ENCODE measurements around the gene HERC4.

HERC4 gene

GRCh38 chr10:68074775-68075549 lies at the start of gene HERC4:
TSS of gene HERC4 (minus strand) at chr10:68075283. CDS start at chr10:68073108, 2,175 bp downstream.
- peak; percentile 27 for DNase-seq

DNA sequence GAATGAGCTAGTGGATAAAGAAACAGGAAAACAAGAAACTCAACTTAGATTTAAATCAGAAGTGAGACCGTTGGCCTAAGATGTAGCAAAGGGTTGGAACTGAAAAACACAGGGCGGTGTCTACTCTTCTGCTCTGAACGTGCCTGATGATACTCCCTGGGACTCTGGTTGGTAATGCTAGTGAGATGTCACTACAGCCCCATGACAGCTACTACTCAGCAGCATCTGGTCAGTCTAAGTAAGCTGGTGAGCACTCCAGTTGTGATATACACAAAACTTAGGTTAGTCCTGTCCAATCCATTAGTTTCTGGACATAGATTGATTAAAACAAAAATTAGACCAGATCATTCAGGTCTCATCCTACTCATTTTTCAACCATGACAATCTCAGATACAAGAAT lies 49.6 kb upstream of the HERC4 start:
- DNase-seq, result no peak

DNA sequence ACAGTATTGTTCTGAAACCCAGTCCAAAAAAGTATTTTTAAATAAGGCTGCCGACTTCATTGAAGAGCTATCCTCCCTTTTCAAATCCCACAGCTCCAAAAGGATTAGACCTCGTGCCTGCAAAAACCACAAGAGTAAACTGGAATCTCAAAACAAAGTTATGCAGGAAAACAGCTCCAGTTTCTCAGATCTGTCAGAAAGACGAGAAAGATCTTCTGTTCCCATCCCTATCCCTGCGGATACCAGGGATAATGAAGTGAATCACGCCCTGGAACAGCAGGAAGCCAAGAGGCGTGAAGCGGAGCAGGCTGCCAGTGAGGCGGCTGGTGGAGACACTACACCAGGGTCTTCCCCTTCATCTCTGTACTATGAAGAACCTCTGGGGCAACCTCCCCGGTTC lies 46.8 kb upstream of the HERC4 start:
- no peak for DNase-seq

DNA sequence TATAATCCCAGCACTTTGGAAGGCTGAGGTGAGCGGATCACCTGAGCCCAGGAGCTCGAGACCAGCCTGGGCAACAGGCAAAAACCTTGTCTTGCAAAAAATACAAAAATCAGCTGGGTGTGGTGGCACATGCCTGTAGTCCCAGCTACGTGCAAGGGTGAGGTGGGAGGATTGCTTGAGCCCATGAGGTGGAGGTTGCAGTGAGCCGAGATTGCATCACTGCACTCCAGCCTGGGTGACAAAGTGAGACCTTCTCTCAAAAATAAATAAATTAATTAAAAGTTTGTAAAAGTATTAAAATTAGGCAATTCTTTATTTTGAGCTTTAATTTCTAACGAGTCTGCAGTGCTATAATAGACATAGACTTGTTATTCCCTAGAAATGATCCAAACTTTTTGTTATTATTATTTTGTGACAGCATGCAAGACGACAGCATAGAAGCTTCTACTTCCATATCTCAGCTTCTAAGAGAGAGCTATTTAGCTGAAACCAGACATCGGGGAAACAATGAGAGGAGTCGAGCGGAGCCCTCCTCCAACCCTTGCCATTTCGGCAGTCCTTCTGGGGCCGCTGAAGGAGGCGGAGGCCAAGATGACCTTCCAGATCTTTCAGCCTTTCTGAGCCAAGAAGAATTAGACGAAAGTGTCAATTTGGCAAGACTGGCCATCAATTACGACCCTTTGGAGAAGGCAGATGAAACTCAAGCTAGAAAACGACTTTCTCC lies 46.1 kb upstream of the HERC4 start:
- no peak for DNase-seq

DNA sequence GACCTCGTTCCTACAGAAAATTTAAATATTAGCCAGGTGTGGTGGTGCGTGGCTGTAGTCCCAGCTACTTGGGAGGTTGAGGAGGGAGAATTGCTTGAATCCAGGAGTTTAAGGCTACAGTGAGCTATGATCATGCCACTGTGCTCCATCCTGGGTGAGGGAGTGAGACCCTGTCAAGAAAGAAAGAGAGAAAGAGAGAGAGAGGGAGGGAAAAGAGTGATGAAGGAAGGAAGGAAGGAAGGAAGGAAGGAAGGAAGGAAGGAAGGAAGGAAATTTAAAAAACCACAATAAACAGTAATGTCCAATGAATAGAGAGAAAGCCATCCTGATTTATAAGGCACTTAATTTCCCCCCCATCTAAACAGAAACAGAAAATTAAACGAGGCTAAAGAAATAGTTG lies 43.6 kb upstream of the HERC4 start:
- DNase-seq, result no peak

DNA sequence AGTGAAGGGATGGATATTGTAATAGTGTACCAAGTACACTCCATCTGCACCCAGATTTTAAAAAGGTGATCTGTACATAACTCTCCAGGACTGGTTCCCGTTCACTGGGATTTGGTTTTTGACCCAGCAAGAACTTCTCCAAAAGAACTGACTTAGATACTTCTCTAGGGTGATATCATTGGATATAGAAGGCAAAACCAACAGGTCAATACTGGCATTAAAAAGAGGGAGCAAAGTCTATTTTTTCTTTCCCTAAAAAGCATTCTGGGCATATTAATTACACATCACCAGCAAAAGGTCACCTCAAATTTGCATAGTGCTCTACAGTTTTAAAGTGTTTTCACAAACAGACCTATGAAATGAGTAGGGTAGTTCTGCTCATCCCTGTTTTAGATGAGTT lies 37.8 kb upstream of the HERC4 start:
- DNase-seq, result no peak

DNA sequence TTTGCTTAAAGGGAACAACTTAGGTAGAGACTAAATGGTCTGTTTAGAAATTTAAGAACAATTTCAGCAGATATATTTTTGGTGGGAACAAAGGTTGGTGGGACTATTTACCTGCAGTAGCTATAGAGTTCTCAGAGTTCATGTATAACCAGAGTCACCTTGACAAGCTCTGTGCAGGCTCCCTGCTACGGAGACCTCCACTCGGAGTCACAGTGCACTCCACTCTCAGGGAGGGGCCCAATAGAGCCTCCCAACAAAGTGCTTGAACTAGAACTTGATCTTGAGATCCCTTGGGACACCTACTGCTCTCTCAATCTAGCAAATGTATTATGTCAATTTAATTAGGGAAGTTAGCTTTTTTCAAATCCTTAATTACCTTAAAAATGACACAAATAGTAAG lies 36.5 kb upstream of the HERC4 start:
- DNase-seq, result no peak

DNA sequence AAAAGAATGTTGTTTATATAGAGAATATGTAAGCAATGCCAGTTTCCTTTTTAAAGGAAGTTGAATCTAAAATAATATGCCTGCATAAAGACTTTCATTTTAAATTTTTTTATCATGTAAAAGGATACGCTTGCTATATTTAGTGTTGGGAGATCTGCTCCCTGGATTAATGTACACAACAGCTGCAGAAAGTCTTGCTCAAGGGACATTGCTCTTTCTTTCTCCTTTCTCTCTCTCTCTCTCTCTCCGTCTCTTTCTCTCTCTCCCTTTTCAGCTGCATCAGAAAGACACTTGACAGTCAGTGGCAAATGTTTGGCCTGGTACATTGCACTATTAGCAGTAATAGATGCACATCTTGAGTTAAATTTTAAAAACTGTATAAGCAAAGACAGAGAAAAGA lies 34.9 kb upstream of the HERC4 start:
- no peak for DNase-seq

- DNase-seq, result no peak
Observed at GRCh38 chr10:68109331-68109730, 34.2 kb upstream of the HERC4 start, which contains the start of gene MYPN. TSS of gene MYPN (plus strand) at chr10:68109488. CDS start at chr10:68121439, 11,951 bp downstream.

GRCh38 chr10:68108653-68109052 lies 33.6 kb upstream of the HERC4 start:
- DNase-seq, result no peak

- DNase-seq, result no peak
Observed at GRCh38 chr10:68108051-68108450, 33.0 kb upstream of the HERC4 start.

- DNase-seq, result no peak
Observed at GRCh38 chr10:68107651-68108050, 32.6 kb upstream of the HERC4 start.

DNA sequence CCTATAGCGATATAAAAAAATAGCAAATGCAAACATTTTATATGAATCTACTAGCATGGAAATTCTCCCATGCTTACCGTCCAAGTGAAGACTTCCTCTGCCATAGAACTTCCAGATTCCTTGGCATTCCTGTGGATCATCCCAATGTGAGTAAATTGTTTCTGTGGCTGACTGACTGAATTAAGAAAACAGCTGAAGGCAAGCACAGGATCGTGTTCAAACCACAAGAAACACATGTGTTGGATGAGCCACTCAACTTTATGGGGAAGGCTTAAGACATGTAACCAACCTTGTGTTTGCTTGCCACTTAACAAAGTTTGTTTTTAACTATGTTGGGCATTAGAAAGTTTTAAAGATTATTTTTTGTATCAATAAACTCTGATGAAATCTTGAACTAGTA lies 31.6 kb upstream of the HERC4 start:
- DNase-seq, result no peak

DNA sequence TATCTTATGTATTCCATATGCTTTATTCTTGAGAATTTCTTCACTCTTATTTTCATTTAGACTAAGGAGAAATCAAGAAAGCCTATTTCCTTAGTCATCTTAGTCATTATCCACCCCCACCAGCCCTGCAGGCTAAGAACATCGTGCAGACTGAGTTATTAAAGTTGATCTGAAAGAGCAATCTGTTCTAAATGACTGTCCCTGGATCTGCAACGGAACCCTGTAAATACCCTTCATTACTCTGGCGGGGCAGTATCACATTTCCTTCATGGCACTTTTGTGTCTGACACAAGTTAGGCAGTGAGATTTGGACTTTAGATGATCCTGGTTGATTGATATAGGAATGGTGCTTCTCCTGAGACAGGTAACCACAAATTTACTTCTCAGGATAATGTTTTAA lies 30.7 kb upstream of the HERC4 start:
- no peak for DNase-seq

- DNase-seq, result no peak
Observed at GRCh38 chr10:68103901-68104300, 28.8 kb upstream of the HERC4 start.

DNA sequence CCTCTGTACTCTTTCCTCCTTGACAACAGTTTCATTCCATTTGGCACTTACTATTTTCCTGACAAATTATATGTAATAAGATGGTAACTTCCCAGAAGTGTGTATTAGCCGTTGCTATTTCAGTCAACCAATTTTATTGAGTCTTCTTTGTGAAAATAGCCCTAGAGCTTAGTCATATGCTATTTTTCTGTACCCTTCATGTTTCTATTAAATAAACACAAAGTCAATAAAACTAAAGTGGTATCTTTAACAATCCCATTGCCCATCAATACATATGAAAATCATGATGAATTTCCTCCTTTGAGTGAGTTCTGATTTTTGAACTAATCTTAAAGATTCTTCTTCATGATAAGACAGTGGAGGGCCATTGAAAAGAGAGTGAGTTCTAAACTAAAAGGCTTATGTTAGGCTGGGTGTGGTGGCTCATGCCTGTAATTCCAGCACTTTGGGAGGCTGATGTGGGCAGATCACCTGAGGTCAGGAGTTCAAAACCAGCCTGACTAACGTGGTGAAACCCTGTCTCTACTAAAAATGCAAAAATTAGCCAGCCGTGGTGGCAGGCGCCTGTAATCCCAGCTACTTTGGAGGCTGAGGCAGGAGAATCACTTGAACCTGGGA lies 28.3 kb upstream of the HERC4 start:
- DNase-seq, result no peak

- DNase-seq, result no peak
Observed at GRCh38 chr10:68101066-68101465, 26.0 kb upstream of the HERC4 start.

- no peak for DNase-seq
Observed at GRCh38 chr10:68099736-68100135, 24.7 kb upstream of the HERC4 start.

DNA sequence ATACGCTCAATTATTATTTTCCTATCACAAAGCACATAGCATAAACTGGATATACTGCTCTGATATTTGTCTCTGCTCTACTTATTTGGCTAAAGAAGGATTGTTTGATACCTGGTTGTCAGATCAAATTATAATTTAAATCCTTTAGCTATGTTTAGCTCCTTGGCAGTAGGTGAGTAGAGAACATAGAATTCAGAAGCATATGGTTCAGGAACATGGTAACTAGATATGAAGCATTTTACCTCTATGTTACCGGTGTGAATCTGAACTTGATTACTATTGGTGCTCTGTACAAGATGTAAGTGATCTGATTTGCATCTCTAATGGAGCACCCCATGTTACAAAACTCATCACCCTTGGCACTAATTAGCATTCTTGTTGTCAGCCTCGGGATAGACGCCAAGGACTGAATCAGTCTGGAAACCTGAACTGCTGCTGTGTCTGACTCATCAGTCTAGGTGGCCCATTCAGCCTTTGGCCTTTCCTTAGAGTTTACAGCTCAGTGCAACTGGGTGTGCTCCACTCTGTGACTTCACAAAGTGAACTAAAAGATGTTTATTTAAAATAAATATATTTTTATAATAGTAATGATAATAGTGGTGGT lies 21.9 kb upstream of the HERC4 start:
- no peak for DNase-seq

DNA sequence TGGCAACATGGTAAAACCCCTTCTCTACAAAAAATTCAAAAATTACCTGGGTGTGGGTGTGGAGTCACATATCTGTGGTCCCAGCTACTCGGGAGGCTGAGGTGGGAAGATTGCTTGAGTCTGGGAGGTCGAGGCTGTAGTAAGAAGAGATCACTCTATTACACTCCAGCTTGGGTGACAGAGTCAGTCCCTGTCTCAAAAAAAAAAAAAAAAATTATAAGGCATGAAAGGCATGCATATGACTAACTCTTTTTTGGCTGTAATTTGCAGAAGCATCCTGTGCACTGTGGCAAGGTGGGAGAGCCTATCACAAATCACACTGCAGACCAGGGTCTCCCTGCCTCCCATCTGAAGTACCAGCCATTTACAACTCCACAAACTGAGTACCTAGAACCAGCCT lies 20.1 kb upstream of the HERC4 start:
- DNase-seq, result no peak

DNA sequence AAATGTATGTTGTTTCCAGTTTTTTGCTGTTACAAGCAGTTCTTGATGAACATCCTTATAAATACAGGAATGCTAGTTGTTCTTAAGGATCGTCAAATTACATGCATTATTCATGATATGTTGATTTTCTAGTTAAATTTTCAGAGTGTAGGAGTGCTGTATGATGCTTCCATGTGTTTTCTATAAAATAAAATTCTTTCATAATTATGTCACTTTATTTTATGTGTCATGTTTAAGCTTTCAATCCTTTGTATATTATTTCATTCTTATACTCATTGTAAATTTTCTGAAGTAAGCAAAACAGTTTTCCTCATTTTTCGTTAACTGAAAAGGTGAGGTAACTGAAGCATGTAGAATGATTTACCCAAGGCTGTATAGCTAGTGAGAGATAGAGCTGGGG lies 17.4 kb upstream of the HERC4 start:
- no peak for DNase-seq

GRCh38 chr10:68090586-68090985 lies 15.5 kb upstream of the HERC4 start:
- DNase-seq, result no peak

DNA sequence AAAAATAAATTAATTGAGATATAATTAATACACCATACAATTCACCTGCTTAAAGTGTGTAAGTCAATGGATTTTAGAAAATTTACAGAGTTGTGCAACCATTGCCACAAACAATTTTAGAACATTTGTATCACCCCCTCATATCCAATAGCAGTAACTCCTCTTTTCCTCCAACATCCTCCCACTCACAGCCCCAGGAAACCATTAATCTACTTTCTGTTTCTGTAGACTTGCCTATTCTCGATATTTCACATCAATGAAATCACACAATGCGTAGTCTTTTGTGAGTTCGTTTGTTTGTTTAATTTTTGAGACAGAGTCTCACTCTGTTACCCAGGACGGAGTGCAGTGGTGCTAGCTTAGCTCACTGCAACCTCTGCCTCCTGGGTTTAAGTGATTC lies 13.7 kb upstream of the HERC4 start:
- no peak for DNase-seq
